Heart left ventricle (tissue), 13 donors: ENCODE measurements around the gene PAX6.

Source experiments
- CTCF ChIP-seq, 12 donors: fragments of 200-600 bp; sonication (generic) in 4 of 12; IDR thresholded peaks; one replicate each; pipeline versions ENCODE4 v1.5.0 to v1.8.0; 2018 to 2022; ENCODE audit warnings: antibody characterized with exemption in 12 of 12, mild to moderate bottlenecking in 5 of 12
- POLR2A ChIP-seq, 2 donors: fragments of 450-650 bp; IDR thresholded peaks; one replicate each; pipeline ENCODE4 v1.6.1; 2017; ENCODE audit warnings: antibody characterized with exemption in 2 of 2, mild to moderate bottlenecking in 2 of 2, moderate library complexity in 2 of 2
- donor health status: ischemic (EF 13 %, LVEDD 7.1; RV severe dilation, severe dysfunction).
- donor health status: DM: no; HTN: yes; CAD: no.
- donor health status: DM: no; HTN: no; CAD: no.
- donor health status: ischemic (EF 25% LVEDD 6.9; RV normal size, moderate dysfunction).
- donor health status: ischemic (EF 25% LVEDD 5.7; RV mildly dilated, moderate dysfunction).
- donor health status: ischemic (EF 35%, LVEDD 5.7; RV mildly dilated, moderate dysfunction).
- donor health status: nonischemic (EF 11% LVEDD 7.7; RV severe dilation, severe dysfunction).
- donor health status: DM: yes; HTN: yes; CAD: no.
- donor health status: PGD.
- donor health status: ischemic (EF 29% LVEDD 5.4; RV normal size, mild dysfunction).
- donor health status: nonischemic (EF 23%, LVEDD 6.1; RV moderate dilation, normal function).

DNA sequence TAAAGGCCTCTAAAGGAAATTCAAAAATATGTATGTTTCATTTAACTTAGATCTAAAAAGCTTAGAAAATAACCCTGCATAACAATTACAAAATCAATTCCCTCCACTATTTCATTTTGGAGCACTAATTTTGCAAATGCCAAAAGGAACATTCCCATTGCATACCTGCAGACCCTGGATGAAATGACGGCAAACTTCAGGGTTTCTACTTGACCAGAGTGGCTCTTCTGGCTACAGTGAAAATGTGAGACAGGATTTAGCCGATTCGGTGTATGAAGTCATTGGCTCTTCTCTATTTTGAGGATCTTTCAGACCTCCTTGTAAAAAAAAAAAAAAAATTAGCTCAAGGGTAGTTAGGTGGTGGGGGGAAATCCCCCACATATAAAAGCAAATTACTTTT lies 44.1 kb downstream of the PAX6 start:
- TF ChIP-seq CTCF (IDR thresholded peaks at IDR 0.05) (no peak), POLR2A (IDR thresholded peaks at IDR 0.05) (no peak)
